Measurements from ENCODE around the gene HOXB5. TPM values are rescaled to one million over a fixed set of nuclear protein-coding genes. Genes with fewer than 3 reads are reported as not detected.
A peak's percentile ranks its signal among the peaks of the same experiment; 100 is the strongest.

Gene HOXB5
- total and polyA plus RNA-seq, 12 donors, result 0.12 to 10.5 (median 3.6) TPM

DNA sequence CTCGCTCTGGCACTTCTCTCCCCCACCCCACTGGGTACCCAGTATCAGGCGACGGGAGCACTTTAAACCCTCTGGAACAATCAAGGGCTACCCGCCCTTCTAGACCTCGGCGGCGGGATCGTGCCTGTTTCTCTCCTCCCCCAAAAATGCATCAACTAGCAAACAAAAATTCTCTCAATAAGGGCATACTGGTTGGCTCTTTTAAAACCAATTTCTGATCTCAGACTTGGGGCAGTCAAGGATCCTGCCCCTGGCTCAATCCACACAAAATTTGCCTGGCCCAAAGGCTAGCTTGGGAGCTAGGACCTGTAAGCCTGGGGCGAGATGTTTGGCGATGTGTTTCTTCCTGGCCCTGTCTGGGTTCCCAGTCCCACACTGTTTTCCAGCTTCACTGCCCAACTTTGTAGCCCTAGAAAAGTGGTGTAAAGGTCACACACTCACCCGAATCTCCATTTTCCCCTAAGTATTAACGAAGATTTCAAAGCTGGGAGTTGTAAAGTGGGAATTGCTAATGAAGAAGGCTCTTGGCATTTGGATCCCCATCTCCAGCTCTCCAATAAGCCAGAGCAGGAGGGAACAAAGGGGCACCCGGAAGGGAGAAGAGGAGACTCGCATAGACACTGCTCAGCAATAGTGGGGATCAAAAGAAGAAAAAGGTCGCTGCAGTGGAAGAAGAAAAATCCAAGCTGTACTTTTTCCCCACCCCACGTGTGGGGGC lies 34.3 kb downstream of the HOXB5 start:
- Histone ChIP-seq H3K27ac (peak overlapping the region in 2 of 5 donors; percentile 17 to 54), H3K4me1 (replicated peaks in 1 of 2) (peaks cover 0 to 42% of the 10 kb centered on the region in 2 donors), H3K4me3 (no peak overlapping the region), H3K27me3 (no peaks in the 10 kb centered on the region), H3K36me3 (replicated peaks in 1 of 2) (no peaks in the 10 kb centered on the region), H3K9me3 (replicated peaks in 1 of 3) (no peaks in the 10 kb centered on the region)
- no peak for TF ChIP-seq POLR2A (IDR thresholded peaks at IDR 0.05)
- no peak for TF ChIP-seq CTCF (IDR thresholded peaks at IDR 0.05)
- intact Hi-C loops (cut with DNase I), result no loop called here
- WGBS, 4 donors, result 79 to 85% (median 80%) methylated on average over 16 of the region's 16 CpGs
- peak in 1 of 7 donors; percentile 7 for DNase-seq

DNA sequence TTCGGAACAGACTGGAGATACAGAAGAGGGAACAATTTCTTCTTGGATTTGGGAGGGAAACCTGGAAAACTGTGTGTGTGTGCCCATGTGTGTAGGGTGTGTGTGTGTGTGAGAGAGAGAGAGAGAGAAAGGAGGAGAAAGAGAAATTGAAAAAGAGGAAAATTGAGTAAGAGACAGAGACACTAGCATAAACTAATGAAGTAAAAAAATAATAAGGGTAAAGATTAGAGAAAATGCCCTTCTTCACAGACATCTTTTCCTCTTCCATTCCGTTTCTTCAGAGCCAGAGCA lies 34.8 kb downstream of the HOXB5 start:
- intact Hi-C loops (cut with DNase I), result no loop called here
- Histone ChIP-seq H3K27ac (no peak overlapping the region), H3K9me3 (replicated peaks in 1 of 3) (no peaks in the 10 kb centered on the region), H3K27me3 (no peaks in the 10 kb centered on the region), H3K4me3 (no peak overlapping the region), H3K36me3 (replicated peaks in 1 of 2) (no peaks in the 10 kb centered on the region), H3K4me1 (replicated peaks in 1 of 2) (peaks cover 0 to 42% of the 10 kb centered on the region in 2 donors)
- 81 to 85% (median 82%) methylated on average over 2 of the region's 2 CpGs for whole genome bisulfite sequencing, 4 donors
- no peak for DNase-seq
- TF ChIP-seq CTCF (IDR thresholded peaks at IDR 0.05) (no peak), POLR2A (IDR thresholded peaks at IDR 0.05) (no peak)

DNA sequence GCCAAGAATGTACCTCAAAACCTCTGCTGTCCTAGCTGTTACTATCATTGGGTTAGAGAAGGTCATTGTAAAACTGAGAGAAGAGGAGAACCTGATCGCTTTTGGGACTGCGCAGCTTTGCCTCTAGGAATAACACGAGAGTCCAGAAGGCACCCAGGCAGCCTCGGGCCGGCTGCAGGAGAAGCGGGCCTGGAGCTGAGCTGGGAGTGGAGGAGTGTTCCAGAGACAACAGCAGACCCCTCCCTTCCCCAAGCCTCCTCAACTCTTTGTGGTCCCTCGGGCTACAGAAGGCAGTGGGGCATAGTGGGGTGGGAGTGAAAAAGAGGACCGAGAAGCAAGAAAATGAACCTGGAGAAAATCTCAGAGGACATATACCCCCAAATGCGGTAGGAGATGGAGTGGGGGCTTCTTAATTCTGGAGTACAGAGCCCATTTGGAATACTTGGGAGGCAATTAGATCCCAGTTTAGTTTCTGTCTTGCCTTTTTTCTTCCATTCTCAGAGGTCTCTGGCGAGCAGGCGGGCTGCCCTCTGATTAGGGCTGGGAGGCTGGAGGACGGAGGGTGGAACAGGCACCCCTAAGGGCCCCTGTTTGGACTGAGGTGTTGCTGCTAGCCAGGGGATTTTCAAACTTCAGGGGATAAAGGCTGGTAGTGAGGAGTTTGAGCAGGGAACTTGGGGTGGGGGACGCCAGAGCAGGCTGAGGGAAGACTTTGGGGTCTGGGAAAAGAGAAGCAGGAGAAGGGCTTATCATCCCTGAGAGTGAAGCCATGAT lies 35.3 kb downstream of the HOXB5 start:
- Histone ChIP-seq H3K27me3 (no peaks in the 10 kb centered on the region), H3K4me1 (replicated peaks in 1 of 2) (peaks cover 0 to 37% of the 10 kb centered on the region in 2 donors)

More for the DNA sequence above, 35.3 kb downstream of the HOXB5 start:
- peak overlapping the region in 1 of 5 donors; percentile 89 for H3K27ac ChIP-seq
- H3K9me3 ChIP-seq (replicated peaks in 1 of 3), result no peaks in the 10 kb centered on the region
- intact Hi-C loops (cut with DNase I), result no loop called here
- no peak for DNase-seq
- no peak overlapping the region for H3K4me3 ChIP-seq
- H3K36me3 ChIP-seq (replicated peaks in 1 of 2), result no peaks in the 10 kb centered on the region
- TF ChIP-seq POLR2A (IDR thresholded peaks at IDR 0.05) (no peak), CTCF (IDR thresholded peaks at IDR 0.05) (no peak)
- 79 to 85% (median 81%) methylated on average over 13 of the region's 13 CpGs for WGBS, 4 donors
